Glutamatergic neuron (in vitro differentiated cells): ENCODE measurements around the gene TRIM68. TPM values are rescaled to one million over a fixed set of nuclear protein-coding genes. Genes with fewer than 3 reads are reported as not detected.

Experiments used
- DNase-seq: peaks from one replicate; pipeline ENCODE4 v3.0.0; 2022
- H3K27ac Mint-ChIP-seq: one replicate; pipeline ENCODE4 v1.8.0; 2020; ENCODE audit warnings: mild to moderate bottlenecking, mixed read lengths, inconsistent platforms; ENCODE audit not compliant: unreplicated experiment
- H3K27me3 Mint-ChIP-seq: one replicate; pipeline ENCODE4 v1.8.0; 2020; ENCODE audit warnings: mild to moderate bottlenecking, moderate library complexity, mixed read lengths, inconsistent platforms; ENCODE audit not compliant: unreplicated experiment
- H3K36me3 Mint-ChIP-seq: one replicate; pipeline ENCODE4 v1.8.0; 2020; ENCODE audit warnings: mild to moderate bottlenecking, mixed read lengths, inconsistent platforms; ENCODE audit not compliant: unreplicated experiment
- H3K4me1 Mint-ChIP-seq: one replicate; pipeline ENCODE4 v1.8.0; 2020; ENCODE audit warnings: mild to moderate bottlenecking, low read depth, mixed read lengths, inconsistent platforms; ENCODE audit not compliant: unreplicated experiment
- H3K4me3 Mint-ChIP-seq: one replicate; pipeline ENCODE4 v1.8.0; 2020; ENCODE audit warnings: mild to moderate bottlenecking, mixed read lengths, inconsistent platforms; ENCODE audit not compliant: unreplicated experiment
- H3K9me3 Mint-ChIP-seq: one replicate; pipeline ENCODE4 v1.8.0; 2020; ENCODE audit warnings: mild to moderate bottlenecking, moderate library complexity, mixed read lengths, inconsistent platforms; ENCODE audit not compliant: unreplicated experiment
- CTCF ChIP-seq: fragments of 200-600 bp; sonication (generic); IDR thresholded peaks from one replicate; pipeline ENCODE4 v1.5.0; 2021; ENCODE audit not compliant: partially characterized antibody, unreplicated experiment
- total RNA-seq: library from RNA; stranded (reverse); fragmentation: NEBNext Ultra II Directional; extraction: Animal tissue kit (Norgen Biotek cat#: 25700); gene quantifications from one replicate; pipeline ENCODE4 v1.2.1, GENCODE V29; 2021; ENCODE audit not compliant: unreplicated experiment

Gene TRIM68
- total RNA-seq, 1 donor from 2014 or later, result 3.9 TPM

DNA sequence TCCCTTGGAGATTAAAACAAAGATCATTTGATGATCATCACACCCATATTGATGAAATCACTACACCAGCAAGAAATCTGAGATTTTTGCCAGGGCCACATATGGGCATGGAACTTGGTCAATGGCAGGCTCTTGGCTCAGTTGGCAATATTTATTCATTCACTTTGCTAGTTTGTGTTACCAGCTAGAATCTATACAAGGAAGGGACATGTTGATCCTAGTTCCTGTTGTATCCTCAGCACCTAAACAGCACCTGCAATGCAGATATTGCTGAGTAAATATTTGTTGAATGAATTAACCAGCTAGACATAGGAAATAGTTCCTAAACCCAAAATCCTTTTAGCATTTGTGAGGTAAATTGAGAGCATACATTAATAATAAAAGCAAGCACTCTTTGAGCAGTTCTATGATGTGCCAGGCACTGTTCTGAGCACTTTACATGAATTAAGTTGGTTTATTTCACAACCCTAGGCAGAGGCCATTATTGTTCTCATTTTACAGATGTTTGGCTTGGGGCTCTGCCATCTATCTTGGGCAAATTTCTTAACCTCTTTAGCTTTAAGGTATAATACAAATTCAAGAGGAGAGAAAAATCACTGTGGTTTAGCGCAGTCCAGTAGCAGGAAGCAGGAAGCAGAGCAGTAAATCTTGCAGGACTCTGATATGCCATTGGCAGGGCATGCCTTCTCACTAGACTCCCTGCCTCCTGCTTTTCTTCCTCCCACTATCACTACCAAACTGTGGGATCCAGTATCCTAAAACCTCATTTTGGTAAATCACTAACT, 1.6 kb downstream of the TRIM68 start:
- H3K9me3 Mint-ChIP-seq, result peaks cover 1% of the 10 kb centered on the region
- no peaks in the 10 kb centered on the region for H3K4me1 Mint-ChIP-seq
- no peak for DNase-seq
- H3K27me3 Mint-ChIP-seq, result no peaks in the 10 kb centered on the region
- no peak overlapping the region for H3K4me3 Mint-ChIP-seq
- no peaks in the 10 kb centered on the region for H3K36me3 Mint-ChIP-seq
- H3K27ac Mint-ChIP-seq, result no peak overlapping the region
- no peak for TF ChIP-seq CTCF

DNA sequence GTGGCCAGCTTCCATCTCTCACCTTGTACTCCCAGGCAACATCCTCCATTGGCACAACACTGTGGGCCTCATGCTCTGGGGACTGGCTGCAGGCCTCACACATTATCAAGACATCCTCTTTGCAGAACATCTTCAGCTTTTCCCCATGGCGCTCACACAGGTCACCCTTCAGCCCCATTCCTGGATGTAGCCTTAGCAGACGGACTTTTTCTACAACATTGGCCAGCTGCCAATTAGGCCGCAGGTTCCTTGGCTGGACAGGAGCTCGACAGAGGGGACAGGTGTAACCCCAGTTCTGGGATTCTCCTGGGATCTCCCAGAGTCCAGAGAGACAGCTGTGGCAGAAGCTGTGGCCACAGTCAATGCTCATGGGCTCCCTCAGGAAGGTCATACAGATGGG, 3.0 kb downstream of the TRIM68 start:
- no peak for DNase-seq
- no peak overlapping the region for H3K27ac Mint-ChIP-seq
- no peak for TF ChIP-seq CTCF
- no peak overlapping the region for H3K4me3 Mint-ChIP-seq
- H3K27me3 Mint-ChIP-seq, result peaks cover 2% of the 10 kb centered on the region
- H3K9me3 Mint-ChIP-seq, result peaks cover 1% of the 10 kb centered on the region
- no peaks in the 10 kb centered on the region for H3K36me3 Mint-ChIP-seq
- H3K4me1 Mint-ChIP-seq, result no peaks in the 10 kb centered on the region

DNA sequence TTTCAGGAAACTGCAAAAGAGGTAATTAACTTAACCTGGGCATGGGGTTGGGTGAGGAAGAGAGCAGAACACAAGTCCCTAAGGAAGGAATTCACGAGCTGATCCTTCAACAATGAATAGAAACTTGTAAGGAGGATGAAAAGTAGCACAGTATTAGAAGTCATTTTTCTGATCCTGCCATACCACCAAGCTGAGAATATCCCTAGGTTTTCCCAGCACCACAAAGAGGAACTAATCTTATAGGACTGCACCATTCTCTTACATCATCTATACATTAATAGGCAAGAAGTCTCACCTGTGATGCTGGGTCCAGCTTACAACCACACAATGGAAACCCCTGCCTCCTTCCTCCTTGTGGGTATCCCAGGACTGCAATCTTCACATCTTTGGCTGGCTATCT, 14.3 kb downstream of the TRIM68 start, which contains the start of gene OR52I1:
Gene OR52I1, plus strand, starts transcription at position 301 of the 400 bp plus-strand sequence. Its CDS starts 0 bp downstream, at position 301.
- Mint-ChIP-seq H3K36me3 (no peaks in the 10 kb centered on the region), H3K27me3 (no peaks in the 10 kb centered on the region), H3K4me1 (peaks cover 2% of the 10 kb centered on the region), H3K9me3 (no peaks in the 10 kb centered on the region), H3K4me3 (no peak within 1 kb of the TSS), H3K27ac (no peak within 1 kb of the TSS)
- no peak for TF ChIP-seq CTCF
- no peak for DNase-seq

- no peak overlapping the region for H3K4me3 Mint-ChIP-seq
- H3K36me3 Mint-ChIP-seq, result no peaks in the 10 kb centered on the region
- H3K27ac Mint-ChIP-seq, result no peak overlapping the region
- no peaks in the 10 kb centered on the region for H3K27me3 Mint-ChIP-seq
- no peaks in the 10 kb centered on the region for H3K4me1 Mint-ChIP-seq
- no peak for TF ChIP-seq CTCF
- DNase-seq, result no peak
- no peaks in the 10 kb centered on the region for H3K9me3 Mint-ChIP-seq
Measured at GRCh38 chr11:4589017-4589416, 19.0 kb downstream of the TRIM68 start.

DNA sequence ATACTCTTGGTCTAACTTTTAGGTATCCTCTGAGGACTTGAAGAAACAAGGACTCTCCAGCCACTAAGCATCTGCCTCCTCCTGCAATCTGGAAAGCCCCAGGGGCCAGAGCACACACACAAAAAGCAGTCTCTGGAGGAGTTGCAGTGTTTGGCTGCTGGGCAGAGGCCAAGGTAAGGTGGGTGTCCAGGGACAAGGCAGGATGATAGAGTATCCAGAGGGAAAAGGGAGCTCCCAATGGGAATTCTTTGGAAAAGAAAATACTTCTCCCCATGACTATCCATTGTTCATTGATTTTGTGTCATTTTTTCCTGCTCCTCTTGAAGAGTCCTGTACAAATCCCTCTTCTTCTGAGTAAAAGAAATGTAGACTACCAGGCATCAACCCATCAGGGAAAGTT, 26.6 kb downstream of the TRIM68 start, which contains the start of gene OR52I2:
Gene OR52I2, plus strand, starts transcription at position 301 of the 400 bp plus-strand sequence.
- Mint-ChIP-seq H3K27me3 (no peaks in the 10 kb centered on the region), H3K27ac (no peak within 1 kb of the TSS), H3K4me3 (no peak within 1 kb of the TSS), H3K36me3 (no peaks in the 10 kb centered on the region), H3K9me3 (no peaks in the 10 kb centered on the region), H3K4me1 (no peaks in the 10 kb centered on the region)
- no peak for TF ChIP-seq CTCF
- no peak for DNase-seq
